Vagina (tissue), 2 donors: ENCODE measurements around the gene DMAP1.

Source experiments
- CTCF ChIP-seq, 3 experiments: fragments of 450-650 bp in 2 of 3; fragments of 200-600 bp in 1 of 3; sonication (generic) in 1 of 3; IDR thresholded peaks; one replicate each; pipeline ENCODE4 v1.5.1; 2017 to 2019; ENCODE audit warnings: antibody characterized with exemption in 3 of 3, mild to moderate bottlenecking in 2 of 3, moderate library complexity in 2 of 3
- POLR2A ChIP-seq, 2 donors: fragments of 450-650 bp; IDR thresholded peaks; one replicate each; pipeline ENCODE4 v1.6.1; 2017; ENCODE audit warnings: antibody characterized with exemption in 2 of 2, mild to moderate bottlenecking in 2 of 2, moderate library complexity in 2 of 2
- POLR2AphosphoS5 ChIP-seq, 2 donors: sonication (generic); formaldehyde crosslinking; IDR thresholded peaks; one replicate each; pipeline ENCODE4 v1.9.0; 2017; ENCODE audit warnings: antibody characterized with exemption in 2 of 2, mild to moderate bottlenecking in 2 of 2, low read depth in 1 of 2; ENCODE audit not compliant: insufficient read depth in 1 of 2

DNA sequence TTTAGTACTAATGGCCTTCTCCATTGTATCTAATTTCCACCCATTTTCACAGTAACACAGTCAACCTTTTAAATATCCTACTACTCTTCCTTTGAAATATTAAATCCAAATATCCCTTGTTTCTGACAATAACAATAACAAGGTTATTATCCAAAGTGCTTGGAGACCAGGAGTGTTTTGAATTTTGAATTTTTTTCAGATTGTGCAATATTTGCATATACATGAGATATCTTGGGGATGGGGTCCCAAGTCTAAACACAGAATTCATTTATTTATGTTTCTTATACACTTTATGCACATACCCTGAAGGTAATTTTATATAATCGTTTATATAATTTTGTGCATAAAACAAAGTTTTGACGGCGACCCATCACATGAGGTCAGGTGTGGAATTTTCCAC, 17.5 kb downstream of the DMAP1 start:
- TF ChIP-seq CTCF (IDR thresholded peaks at IDR 0.05) (no peak), POLR2AphosphoS5 (IDR thresholded peaks at IDR 0.05; ENCODE audit: insufficient read depth in 1 of 2, low read depth in 1 of 2) (no peak), POLR2A (IDR thresholded peaks at IDR 0.05) (no peak)
